Hepatocyte (in vitro differentiated cells): Measurements from ENCODE around the gene PHACTR1.

Source experiments
- CTCF ChIP-seq: fragments of 200-600 bp; sonication (generic); IDR thresholded peaks from 2 replicates; pipeline ENCODE4 v1.5.1; 2016; ENCODE audit warnings: antibody characterized with exemption, mild to moderate bottlenecking; ENCODE audit not compliant: poor library complexity
- EZH2 ChIP-seq: fragments of 200-600 bp; sonication (generic); IDR thresholded peaks from 2 replicates; pipeline ENCODE4 v1.6.1; 2016; ENCODE audit warnings: antibody characterized with exemption, mild to moderate bottlenecking, borderline replicate concordance

- no peak for TF ChIP-seq CTCF
- no peak for TF ChIP-seq EZH2
Observed at GRCh38 chr6:12748815-12749521, 32.4 kb downstream of the PHACTR1 start.
